GM21619 (cell line): Measurements from ENCODE around the gene PGBD2.
"Not testable (repeated sequence)": the region's sequence is repeated elsewhere in the genome, so short reads cannot be mapped to it uniquely, and the experiment has no call there.

Source experiments
- ATAC-seq: cut with Tn5 transposase; IDR thresholded peaks from one replicate; pipeline ENCODE4 v1.9.1; 2021; ENCODE audit not compliant: unreplicated experiment

PGBD2 gene

GRCh38 chr1:248886237-248886895, 19.7 kb upstream of the PGBD2 start:
- ATAC-seq: no peak

- not testable (repeated sequence) for ATAC-seq
Measured at GRCh38 chr1:248889914-248890243, 16.2 kb upstream of the PGBD2 start.

GRCh38 chr1:248890549-248891498, 15.2 kb upstream of the PGBD2 start:
- ATAC-seq: no peak

GRCh38 chr1:248891758-248892157, 14.3 kb upstream of the PGBD2 start:
- ATAC-seq: no peak

- ATAC-seq: no peak
Measured at GRCh38 chr1:248892590-248892989, 13.4 kb upstream of the PGBD2 start.

GRCh38 chr1:248894837-248895236, 11.2 kb upstream of the PGBD2 start:
- ATAC-seq: no peak

- ATAC-seq: no peak
Measured at GRCh38 chr1:248897412-248898337, 8.4 kb upstream of the PGBD2 start.

GRCh38 chr1:248900637-248901036, 5.4 kb upstream of the PGBD2 start:
- ATAC-seq: no peak

GRCh38 chr1:248901578-248901977, 4.5 kb upstream of the PGBD2 start:
- ATAC-seq: no peak

- ATAC-seq: no peak
Measured at GRCh38 chr1:248904437-248905216, 1.4 kb upstream of the PGBD2 start.

- ATAC-seq: no peak
Measured at GRCh38 chr1:248905662-248906008, 400 bp upstream of the PGBD2 start.

GRCh38 chr1:248906753-248907661, 972 bp downstream of the PGBD2 start:
- ATAC-seq: peak; percentile 18

- no peak for ATAC-seq
Measured at GRCh38 chr1:248910761-248911160, 4.7 kb downstream of the PGBD2 start.

- no peak for ATAC-seq
Measured at GRCh38 chr1:248913933-248914332, 7.9 kb downstream of the PGBD2 start.

GRCh38 chr1:248914796-248915381, 8.9 kb downstream of the PGBD2 start:
- ATAC-seq: no peak

GRCh38 chr1:248918131-248918530, 12.1 kb downstream of the PGBD2 start:
- no peak for ATAC-seq

GRCh38 chr1:248923352-248924338, 17.6 kb downstream of the PGBD2 start:
- no peak for ATAC-seq
